Stimulated activated CD8-positive, alpha-beta memory T cell treated with anti-CD3 and anti-CD28 coated beads, Interleukin-4, amount 100 ng/mL, for 4 hours (primary cell): Measurements from ENCODE around the gene RPS10.
"Not testable (repeated sequence)": the region's sequence is repeated elsewhere in the genome, so short reads cannot be mapped to it uniquely, and the experiment has no call there.

Experiments
- DNase-seq, 2 donors: peaks; one replicate each; pipeline ENCODE4 v3.0.0-alpha.2; 2020; ENCODE audit warnings: low read depth in 2 of 2, low spot score in 1 of 2

Gene RPS10

GRCh38 chr6:34451192-34451591 is 25.3 kb upstream of the RPS10 start:
- no peak for DNase-seq

- no peak for DNase-seq
Observed at GRCh38 chr6:34447910-34448309, 22.0 kb upstream of the RPS10 start.

- DNase-seq: no peak
Observed at GRCh38 chr6:34447386-34447785, 21.5 kb upstream of the RPS10 start.

- DNase-seq: no peak
Observed at GRCh38 chr6:34445313-34445860, 19.5 kb upstream of the RPS10 start.

GRCh38 chr6:34441526-34441925 is 15.7 kb upstream of the RPS10 start:
- DNase-seq: no peak

- DNase-seq: no peak
Observed at GRCh38 chr6:34439442-34439841, 13.6 kb upstream of the RPS10 start.

GRCh38 chr6:34438705-34439104 is 12.8 kb upstream of the RPS10 start:
- no peak for DNase-seq

- DNase-seq: no peak
Observed at GRCh38 chr6:34437644-34437970, 11.7 kb upstream of the RPS10 start.

GRCh38 chr6:34436803-34437643 is 11.2 kb upstream of the RPS10 start:
- DNase-seq: no peak

GRCh38 chr6:34435916-34436315 is 10.0 kb upstream of the RPS10 start:
- no peak for DNase-seq

GRCh38 chr6:34425132-34425497 is 754 bp downstream of the RPS10 start:
- DNase-seq: no peak

- no peak for DNase-seq
Observed at GRCh38 chr6:34424200-34425131, 1.4 kb downstream of the RPS10 start.

- no peak for DNase-seq
Observed at GRCh38 chr6:34423254-34423653, 2.6 kb downstream of the RPS10 start.

- DNase-seq: no peak
Observed at GRCh38 chr6:34418367-34418766, 7.5 kb downstream of the RPS10 start.

GRCh38 chr6:34416877-34417371 is 8.9 kb downstream of the RPS10 start:
- no peak for DNase-seq

- no peak for DNase-seq
Observed at GRCh38 chr6:34414999-34415858, 10.6 kb downstream of the RPS10 start.

GRCh38 chr6:34412643-34413214 is 13.1 kb downstream of the RPS10 start:
- no peak for DNase-seq

- DNase-seq: no peak
Observed at GRCh38 chr6:34412016-34412415, 13.9 kb downstream of the RPS10 start.

GRCh38 chr6:34407915-34408314 is 18.0 kb downstream of the RPS10 start:
- DNase-seq: not testable (repeated sequence)

GRCh38 chr6:34396518-34396917 is 29.4 kb downstream of the RPS10 start:
- no peak for DNase-seq

GRCh38 chr6:34393966-34394305 is 31.9 kb downstream of the RPS10 start:
- DNase-seq: no peak
